ENCODE data around the gene COPE.

Gene COPE

GRCh38 chr19:18849838-18850400 lies 69.3 kb downstream of the COPE start:
- no peak for DNase-seq
